Left lung (tissue), 10 donors: Measurements from ENCODE around the gene IQCN. TPM values are rescaled to one million over a fixed set of nuclear protein-coding genes. Genes with fewer than 3 reads are reported as not detected.

ENCODE experiments used
- ATAC-seq: fragments of 200-7000 bp; cut with Tn5 transposase; one replicate; pipeline ENCODE4 v1.9.1; 2020; ENCODE audit warnings: moderate library complexity
- DNase-seq, 4 donors: peaks; one replicate each; pipeline ENCODE4 v3.0.0-alpha.2; 2013 to 2020
- H3K27ac ChIP-seq, 2 donors: fragments of 200-600 bp; sonication (generic) in 1 of 2; one replicate each; pipeline versions ENCODE4 v1.5.0 to v1.8.0; 2020 to 2021
- H3K27me3 ChIP-seq, 2 donors: fragments of 200-600 bp; sonication (generic) in 1 of 2; one replicate each; pipeline versions ENCODE4 v1.5.0 to v1.8.0; 2020 to 2021
- H3K36me3 ChIP-seq, 2 donors: fragments of 200-600 bp; sonication (generic) in 1 of 2; one replicate each; pipeline versions ENCODE4 v1.5.0 to v1.8.0; 2020 to 2021
- H3K4me1 ChIP-seq, 2 donors: fragments of 200-600 bp; one replicate each; pipeline ENCODE4 v1.8.0; 2021
- H3K4me3 ChIP-seq, 2 donors: fragments of 200-600 bp; sonication (generic) in 1 of 2; one replicate each; pipeline versions ENCODE4 v1.5.0 to v1.8.0; 2020 to 2021; ENCODE audit warnings: mild to moderate bottlenecking in 1 of 2
- H3K9me3 ChIP-seq, 2 donors: fragments of 200-600 bp; sonication (generic) in 1 of 2; one replicate each; pipeline versions ENCODE4 v1.5.0 to v1.8.0; 2020 to 2021
- intact Hi-C, 2 donors: fragments of 100-400 bp; cut with DNase I; formaldehyde crosslinking; loops; one replicate each; pipeline versions ENCODE4 v1.11.2 to v1.14.2; 2022
- polyA plus RNA-seq, 6 donors: library from polyadenylated mRNA; unstranded; fragments of 120-200 nt; gene quantifications; one replicate each; pipeline ENCODE4 v1.2.1, GENCODE V29; 2013; ENCODE audit not compliant: insufficient read length in 6 of 6
- total RNA-seq, 2 donors: library from RNA; stranded (reverse); fragmentation: NEBNext Ultra II Directional; extraction: Animal tissue kit (Norgen Biotek cat#: 25700); gene quantifications; one replicate each; pipeline ENCODE4 v1.2.1, GENCODE V29; 2021
- TF ChIP-seq, protein P1 (sequence below), 2 donors: fragments of 200-600 bp; sonication (generic) in 1 of 2; IDR thresholded peaks; one replicate each; pipeline versions ENCODE4 v1.5.0 to v1.8.0; 2021; ENCODE audit warnings: antibody characterized with exemption in 2 of 2
- donor health status: DM: no; HTN: yes; CAD: no.
- donor health status: DM: no; HTN: no; CAD: no.

Gene IQCN
- total and polyA plus RNA-seq, 8 donors: 3.0 to 12.7 (median 6.8) TPM

GRCh38 chr19:18279516-18280246 lies 5.4 kb upstream of the IQCN start:
- Histone ChIP-seq H3K36me3 (peaks cover 0 to 22% of the 10 kb centered on the region in 2 donors), H3K9me3 (no peaks in the 10 kb centered on the region), H3K4me1 (peaks cover 37 to 61% of the 10 kb centered on the region in 2 donors), H3K4me3 (peak overlapping the region; percentile 89 to 94), H3K27me3 (no peaks in the 10 kb centered on the region), H3K27ac (peak overlapping the region; percentile 100)
- DNase-seq (peak; percentile 93 to 97 (median 96)), ATAC-seq (peak; percentile 76)
- intact Hi-C loops: loop anchor here in 1 of 2 donors (2.0 kb wide), 1 partner anchor 45 kb away; no protein-coding TSS in a partner anchor
- TF ChIP-seq, protein P1, sequence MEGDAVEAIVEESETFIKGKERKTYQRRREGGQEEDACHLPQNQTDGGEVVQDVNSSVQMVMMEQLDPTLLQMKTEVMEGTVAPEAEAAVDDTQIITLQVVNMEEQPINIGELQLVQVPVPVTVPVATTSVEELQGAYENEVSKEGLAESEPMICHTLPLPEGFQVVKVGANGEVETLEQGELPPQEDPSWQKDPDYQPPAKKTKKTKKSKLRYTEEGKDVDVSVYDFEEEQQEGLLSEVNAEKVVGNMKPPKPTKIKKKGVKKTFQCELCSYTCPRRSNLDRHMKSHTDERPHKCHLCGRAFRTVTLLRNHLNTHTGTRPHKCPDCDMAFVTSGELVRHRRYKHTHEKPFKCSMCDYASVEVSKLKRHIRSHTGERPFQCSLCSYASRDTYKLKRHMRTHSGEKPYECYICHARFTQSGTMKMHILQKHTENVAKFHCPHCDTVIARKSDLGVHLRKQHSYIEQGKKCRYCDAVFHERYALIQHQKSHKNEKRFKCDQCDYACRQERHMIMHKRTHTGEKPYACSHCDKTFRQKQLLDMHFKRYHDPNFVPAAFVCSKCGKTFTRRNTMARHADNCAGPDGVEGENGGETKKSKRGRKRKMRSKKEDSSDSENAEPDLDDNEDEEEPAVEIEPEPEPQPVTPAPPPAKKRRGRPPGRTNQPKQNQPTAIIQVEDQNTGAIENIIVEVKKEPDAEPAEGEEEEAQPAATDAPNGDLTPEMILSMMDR (IDR thresholded peaks at IDR 0.05): peak; percentile 71 to 83

DNA sequence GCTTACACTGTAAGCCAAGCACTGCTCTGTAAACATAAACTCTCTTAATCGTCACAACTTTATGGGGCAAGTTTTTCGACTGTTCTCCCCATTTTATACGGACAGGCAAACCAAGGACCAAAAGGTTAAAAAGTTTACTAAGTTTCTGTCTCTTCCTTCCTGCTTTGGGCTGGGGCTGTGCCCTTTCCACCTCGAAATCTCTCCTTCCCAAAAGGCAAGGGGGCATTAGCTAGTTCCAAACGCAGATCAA lies 4.9 kb upstream of the IQCN start:
- H3K4me1 ChIP-seq: peaks cover 37 to 64% of the 10 kb centered on the region in 2 donors
- TF ChIP-seq, protein P1 (IDR thresholded peaks at IDR 0.05): no peak

DNA sequence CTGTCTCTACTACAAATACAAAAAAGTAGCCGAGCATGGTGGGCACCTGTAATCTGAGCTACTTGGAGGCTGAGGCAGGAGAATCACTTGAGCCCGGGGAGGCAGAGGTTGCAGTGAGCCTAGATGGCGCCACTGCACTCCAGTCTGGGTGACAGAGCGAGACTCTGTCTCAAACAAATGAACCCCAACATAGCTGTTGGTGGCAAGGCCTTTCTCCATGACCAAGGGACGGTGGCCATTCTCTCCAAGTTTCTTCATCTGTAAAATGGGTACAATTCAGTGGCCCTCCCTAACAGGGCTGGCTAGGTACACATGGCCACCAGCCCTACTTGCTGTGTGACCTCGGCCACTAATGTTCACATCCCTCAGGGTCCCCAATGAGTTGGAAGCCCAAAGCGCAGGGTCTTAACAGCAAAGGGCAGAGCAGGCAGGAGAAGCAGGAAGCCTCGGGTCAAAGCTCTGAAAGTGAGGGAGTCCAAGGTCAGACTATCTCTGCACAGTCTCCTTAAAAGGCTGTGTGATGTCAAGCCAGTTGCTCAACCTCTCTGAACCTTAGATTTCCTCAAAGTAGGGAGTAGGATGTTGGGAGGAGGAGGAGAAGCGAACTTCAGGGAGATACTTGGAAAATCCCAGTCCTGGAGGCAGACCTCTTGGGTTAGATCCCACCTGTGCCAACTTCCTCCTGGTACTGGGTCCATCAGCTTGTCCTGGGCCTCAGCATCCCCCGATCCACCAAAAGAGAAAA lies 4.4 kb upstream of the IQCN start:
- H3K27me3 ChIP-seq: no peaks in the 10 kb centered on the region
- peak overlapping the region; percentile 89 to 94 for H3K4me3 ChIP-seq
- peak in 1 of 4 donors; percentile 63 for DNase-seq
- intact Hi-C loops: loop anchor here in 1 of 2 donors (2.0 kb wide), 1 partner anchor 46 kb away; no protein-coding TSS in a partner anchor
- peaks cover 0 to 22% of the 10 kb centered on the region in 2 donors for H3K36me3 ChIP-seq
- ATAC-seq: no peak
- TF ChIP-seq, protein P1 (IDR thresholded peaks at IDR 0.05): no peak
- H3K4me1 ChIP-seq: peaks cover 37 to 64% of the 10 kb centered on the region in 2 donors
- peak overlapping the region; percentile 100 for H3K27ac ChIP-seq
- H3K9me3 ChIP-seq: no peaks in the 10 kb centered on the region

More for the DNA sequence above, 4.9 kb upstream of the IQCN start:
- DNase-seq: no peak
- intact Hi-C loops: loop anchor here in 1 of 2 donors (2.0 kb wide), 1 partner anchor 46 kb away; no protein-coding TSS in a partner anchor
- no peaks in the 10 kb centered on the region for H3K27me3 ChIP-seq
- H3K4me3 ChIP-seq: peak overlapping the region; percentile 89 to 94
- H3K36me3 ChIP-seq: peaks cover 0 to 22% of the 10 kb centered on the region in 2 donors
- peak overlapping the region; percentile 100 for H3K27ac ChIP-seq
- H3K9me3 ChIP-seq: no peaks in the 10 kb centered on the region
- no peak for ATAC-seq

DNA sequence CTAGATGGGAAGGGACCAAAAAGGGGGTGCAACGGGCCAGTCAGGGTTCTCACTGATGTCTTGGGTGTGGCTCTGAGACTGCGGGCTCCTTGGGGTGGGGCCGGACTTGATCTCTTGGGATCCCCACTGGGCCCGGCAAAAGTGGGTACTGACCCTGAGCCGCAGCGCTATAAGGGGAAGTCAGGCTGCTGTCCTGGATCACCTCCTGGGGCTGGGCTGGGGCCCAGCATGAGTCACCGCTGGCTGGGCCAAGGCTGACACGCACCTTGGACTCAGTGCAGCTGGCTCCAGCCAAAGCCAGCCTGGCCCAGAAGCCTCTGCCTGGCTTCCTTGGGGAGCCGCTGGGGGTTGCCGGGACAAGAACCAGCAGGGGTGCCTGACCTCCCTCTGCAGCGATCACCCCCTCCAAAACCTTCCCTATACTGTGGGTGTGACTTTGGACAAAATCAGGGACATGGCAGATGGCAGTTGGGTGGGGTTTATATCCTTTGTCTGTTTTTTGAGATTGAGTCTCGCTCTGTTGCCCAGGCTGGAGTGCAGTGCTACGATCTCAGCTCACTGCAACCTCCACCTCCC lies 617 bp upstream of the IQCN start:
- Histone ChIP-seq H3K4me1 (peaks cover 29 to 51% of the 10 kb centered on the region in 2 donors), H3K27ac (peak overlapping the region; percentile 47 to 58), H3K9me3 (no peaks in the 10 kb centered on the region), H3K4me3 (no peak overlapping the region), H3K36me3 (peaks cover 0 to 22% of the 10 kb centered on the region in 2 donors), H3K27me3 (no peaks in the 10 kb centered on the region)
- intact Hi-C loops: no loop called here
- TF ChIP-seq, protein P1 (IDR thresholded peaks at IDR 0.05): no peak
- peak in 3 of 4 donors; percentile 83 to 93 (median 91) for DNase-seq
- peak; percentile 64 for ATAC-seq
